OCI-M2 (cell line): ENCODE results near the gene PICALM.
"Not testable (repeated sequence)": the region's sequence is repeated elsewhere in the genome, so short reads cannot be mapped to it uniquely, and the experiment has no call there.

ENCODE experiments used
- DNase-seq: peaks from one replicate; lab custom pipeline; 2025; ENCODE audit not compliant: unreplicated experiment; lab: John Stamatoyannopoulos, UW

Gene PICALM

GRCh38 chr11:86068951-86069407, at the start of gene PICALM:
PICALM (minus strand) TSS chr11:86069084; CDS start chr11:86068780, 304 bp downstream.
- DNase-seq = peak; percentile 64

GRCh38 chr11:86118253-86118652, 49.4 kb upstream of the PICALM start:
- no peak for DNase-seq

- DNase-seq = no peak
These were observed 48.8 kb upstream of the PICALM start for GRCh38 chr11:86117712-86118063.

GRCh38 chr11:86117001-86117711, 48.3 kb upstream of the PICALM start:
- no peak for DNase-seq

- DNase-seq = no peak
These were observed 47.5 kb upstream of the PICALM start for GRCh38 chr11:86116386-86116726.

- no peak for DNase-seq
These were observed 46.9 kb upstream of the PICALM start for GRCh38 chr11:86115542-86116385.

GRCh38 chr11:86108890-86109638, 40.2 kb upstream of the PICALM start:
- no peak for DNase-seq

GRCh38 chr11:86108191-86108590, 39.3 kb upstream of the PICALM start:
- no peak for DNase-seq

- DNase-seq = no peak
These were observed 38.0 kb upstream of the PICALM start for GRCh38 chr11:86106916-86107315.

- not testable (repeated sequence) for DNase-seq
These were observed 37.1 kb upstream of the PICALM start for GRCh38 chr11:86106031-86106430.

- DNase-seq = not testable (repeated sequence)
These were observed 36.7 kb upstream of the PICALM start for GRCh38 chr11:86105601-86106000.

- no peak for DNase-seq
These were observed 34.9 kb upstream of the PICALM start for GRCh38 chr11:86103808-86104207.

- DNase-seq = no peak
These were observed 33.1 kb upstream of the PICALM start for GRCh38 chr11:86101941-86102407.

GRCh38 chr11:86101493-86101892, 32.6 kb upstream of the PICALM start:
- DNase-seq = no peak

- no peak for DNase-seq
These were observed 31.0 kb upstream of the PICALM start for GRCh38 chr11:86099874-86100273.

GRCh38 chr11:86097980-86098379, 29.1 kb upstream of the PICALM start:
- no peak for DNase-seq

- DNase-seq = no peak
These were observed 22.7 kb upstream of the PICALM start for GRCh38 chr11:86091566-86091965.

- no peak for DNase-seq
These were observed 22.2 kb upstream of the PICALM start for GRCh38 chr11:86091086-86091485.

GRCh38 chr11:86089659-86090058, 20.8 kb upstream of the PICALM start:
- no peak for DNase-seq

GRCh38 chr11:86087688-86088087, 18.8 kb upstream of the PICALM start:
- DNase-seq = not testable (repeated sequence)

- no peak for DNase-seq
These were observed 18.4 kb upstream of the PICALM start for GRCh38 chr11:86087256-86087655.
